Ishikawa (cell line): Measurements from ENCODE around the gene NOSIP.

ENCODE experiments used
- CEBPB ChIP-seq: IDR thresholded peaks from 2 replicates; pipeline ENCODE4 v1.6.1; 2012
- CREB1 ChIP-seq: IDR thresholded peaks from 2 replicates; pipeline ENCODE4 v1.6.1; 2012; ENCODE audit warnings: low read depth
- EGR1 ChIP-seq: IDR thresholded peaks from 2 replicates; pipeline ENCODE4 v1.6.1; 2012
- EP300 ChIP-seq: IDR thresholded peaks from 2 replicates; pipeline ENCODE4 v1.6.1; 2012; ENCODE audit warnings: borderline replicate concordance
- FOXM1 ChIP-seq: IDR thresholded peaks from 2 replicates; pipeline ENCODE4 v1.6.1; 2012; ENCODE audit warnings: low read depth, borderline replicate concordance
- MAX ChIP-seq: IDR thresholded peaks from 2 replicates; pipeline ENCODE4 v1.6.1; 2012
- NFIC ChIP-seq: IDR thresholded peaks from 2 replicates; pipeline ENCODE4 v1.6.1; 2012
- RAD21 ChIP-seq: IDR thresholded peaks from 2 replicates; pipeline ENCODE4 v1.6.1; 2012; ENCODE audit warnings: low read depth
- REST ChIP-seq: IDR thresholded peaks from 2 replicates; pipeline ENCODE4 v1.6.1; 2012; ENCODE audit warnings: low read depth, mild to moderate bottlenecking
- TAF1 ChIP-seq: IDR thresholded peaks from 2 replicates; pipeline ENCODE4 v1.6.1; 2012; ENCODE audit warnings: low read depth, mild to moderate bottlenecking
- TCF12 ChIP-seq: IDR thresholded peaks from 2 replicates; pipeline ENCODE4 v1.6.1; 2012; ENCODE audit warnings: low read depth
- TEAD4 ChIP-seq: IDR thresholded peaks from 2 replicates; pipeline ENCODE4 v1.6.1; 2012
- USF1 ChIP-seq: IDR thresholded peaks from 2 replicates; pipeline ENCODE4 v1.6.1; 2012
- YY1 ChIP-seq: IDR thresholded peaks from 2 replicates; pipeline ENCODE4 v1.6.1; 2012; ENCODE audit warnings: low read depth
- ZBTB7A ChIP-seq: IDR thresholded peaks from 2 replicates; pipeline ENCODE4 v1.6.1; 2012; ENCODE audit warnings: low read depth

The NOSIP gene

GRCh38 chr19:49580264-49581006, at the start of gene NOSIP:
Gene NOSIP, minus strand, starts transcription at chr19:49580556. Its CDS starts 19,865 bp downstream, at chr19:49560691.
- TF ChIP-seq YY1 (peak; percentile 61), CREB1 (no peak), NFIC (no peak), EGR1 (0 out of 2 replicates have a peak, but pooled peaks have one; percentile 48), TAF1 (peak; percentile 95), EP300 (no peak), TCF12 (0 out of 2 replicates have a peak, but pooled peaks have one; percentile 51), MAX (peak; percentile 81), USF1 (peak; percentile 54), CEBPB (no peak), TEAD4 (no peak), REST (no peak), RAD21 (0 out of 2 replicates have a peak, but pooled peaks have one; percentile 1), FOXM1 (no peak), ZBTB7A (no peak)

GRCh38 chr19:49629659-49630058, 49.3 kb upstream of the NOSIP start:
- no peak for TF ChIP-seq TEAD4
- TF ChIP-seq MAX: no peak
- TF ChIP-seq NFIC: no peak
- TF ChIP-seq CREB1: no peak
- TF ChIP-seq ZBTB7A: no peak
- no peak for TF ChIP-seq FOXM1
- TF ChIP-seq EGR1: no peak
- no peak for TF ChIP-seq RAD21
- no peak for TF ChIP-seq TAF1
- TF ChIP-seq REST: no peak
- no peak for TF ChIP-seq USF1
- TF ChIP-seq YY1: no peak
- no peak for TF ChIP-seq CEBPB
- no peak for TF ChIP-seq EP300
- no peak for TF ChIP-seq TCF12

GRCh38 chr19:49626226-49626625, 45.9 kb upstream of the NOSIP start:
- TF ChIP-seq ZBTB7A (no peak), REST (no peak), USF1 (no peak), FOXM1 (no peak), CREB1 (no peak), YY1 (no peak), RAD21 (no peak), TCF12 (no peak), NFIC (no peak), TEAD4 (no peak), EGR1 (no peak), CEBPB (no peak), TAF1 (no peak), EP300 (no peak), MAX (no peak)
